GM21619 (cell line): ENCODE measurements around the gene NKRF.

ENCODE experiments used
- ATAC-seq: cut with Tn5 transposase; IDR thresholded peaks from one replicate; pipeline ENCODE4 v1.9.1; 2021; ENCODE audit not compliant: unreplicated experiment

NKRF gene

GRCh38 chrX:119614776-119615175 lies 8.6 kb upstream of the NKRF start:
- no peak for ATAC-seq

- ATAC-seq: no peak
Observed at GRCh38 chrX:119607018-119607389, 780 bp upstream of the NKRF start.

- ATAC-seq: peak; percentile 35
Observed at GRCh38 chrX:119605464-119606279, 552 bp downstream of the NKRF start.

GRCh38 chrX:119604766-119605463 lies 1.3 kb downstream of the NKRF start:
- no peak for ATAC-seq

GRCh38 chrX:119602701-119603255 lies 3.4 kb downstream of the NKRF start:
- ATAC-seq: no peak

GRCh38 chrX:119589810-119590209 lies 16.4 kb downstream of the NKRF start:
- no peak for ATAC-seq

- no peak for ATAC-seq
Observed at GRCh38 chrX:119583431-119584059, 22.7 kb downstream of the NKRF start.

- ATAC-seq: no peak
Observed at GRCh38 chrX:119579414-119579813, 26.8 kb downstream of the NKRF start.

- ATAC-seq: peak; percentile 77
Observed at GRCh38 chrX:119574394-119575266, 31.6 kb downstream of the NKRF start, which contains the start of gene UBE2A. TSS of gene UBE2A (plus strand) at chrX:119574563. CDS start at chrX:119574712, 149 bp downstream.

GRCh38 chrX:119573840-119574393 lies 32.3 kb downstream of the NKRF start:
- ATAC-seq: peak; percentile 6

- ATAC-seq: no peak
Observed at GRCh38 chrX:119573222-119573621, 33.0 kb downstream of the NKRF start.

- ATAC-seq: no peak
Observed at GRCh38 chrX:119570351-119570835, 35.8 kb downstream of the NKRF start.

GRCh38 chrX:119565107-119565663 lies 41.0 kb downstream of the NKRF start, which contains the start of gene STEEP1:
TSS of gene STEEP1 (minus strand) at chrX:119565409. CDS start at chrX:119565355, 54 bp downstream.
- peak; percentile 99 for ATAC-seq

- ATAC-seq: no peak
Observed at GRCh38 chrX:119552508-119552907, 53.7 kb downstream of the NKRF start.

GRCh38 chrX:119549327-119550016 lies 56.8 kb downstream of the NKRF start:
- ATAC-seq: peak; percentile 81

GRCh38 chrX:119541188-119541587 lies 65.0 kb downstream of the NKRF start:
- ATAC-seq: no peak

GRCh38 chrX:119539872-119540271 lies 66.4 kb downstream of the NKRF start:
- no peak for ATAC-seq
